ENCODE measurements around the gene DUSP7.

The DUSP7 gene

DNA sequence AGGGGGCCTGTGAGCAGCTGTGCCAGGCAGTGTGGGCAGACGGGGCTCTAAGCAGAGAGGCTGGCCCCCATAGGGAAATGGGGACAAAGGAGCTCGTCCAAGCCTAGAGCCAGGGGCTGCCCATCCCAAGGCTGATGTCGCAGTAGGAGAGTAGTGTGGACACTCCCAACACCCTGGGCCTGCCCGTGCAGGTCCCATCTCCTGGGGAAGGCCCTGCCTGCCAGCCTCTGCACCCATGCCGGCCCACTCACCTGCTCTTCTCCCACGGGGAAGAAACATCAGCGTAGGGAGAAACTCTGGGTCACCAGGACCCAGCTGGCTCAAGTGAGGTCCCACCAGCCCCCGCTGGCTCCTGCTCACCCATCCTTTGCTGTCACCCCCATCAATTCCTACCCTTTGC, 10.7 kb upstream of the DUSP7 start:
- H3K9me3 ChIP-seq (ENCODE audit: control insufficient read depth, low read length) = no peaks in the 10 kb centered on the region
- no peak overlapping the region for H3K4me3 ChIP-seq (ENCODE audit: extremely low read depth, insufficient read depth, low read length, poor library complexity, severe bottlenecking)
- 97% methylated on average over 4 to 7 of the region's 8 CpGs for WGBS, 2 experiments (ENCODE audit: insufficient coverage in 2 of 2)
- no peaks in the 10 kb centered on the region for H3K36me3 ChIP-seq (ENCODE audit: control insufficient read depth, insufficient read depth, low read length)
- H3K27ac ChIP-seq (ENCODE audit: low read depth, low read length, severe bottlenecking) = no peak overlapping the region
- H3K4me1 ChIP-seq (ENCODE audit: control insufficient read depth, insufficient read depth, low read length, poor library complexity, severe bottlenecking) = peaks cover 12% of the 10 kb centered on the region

DNA sequence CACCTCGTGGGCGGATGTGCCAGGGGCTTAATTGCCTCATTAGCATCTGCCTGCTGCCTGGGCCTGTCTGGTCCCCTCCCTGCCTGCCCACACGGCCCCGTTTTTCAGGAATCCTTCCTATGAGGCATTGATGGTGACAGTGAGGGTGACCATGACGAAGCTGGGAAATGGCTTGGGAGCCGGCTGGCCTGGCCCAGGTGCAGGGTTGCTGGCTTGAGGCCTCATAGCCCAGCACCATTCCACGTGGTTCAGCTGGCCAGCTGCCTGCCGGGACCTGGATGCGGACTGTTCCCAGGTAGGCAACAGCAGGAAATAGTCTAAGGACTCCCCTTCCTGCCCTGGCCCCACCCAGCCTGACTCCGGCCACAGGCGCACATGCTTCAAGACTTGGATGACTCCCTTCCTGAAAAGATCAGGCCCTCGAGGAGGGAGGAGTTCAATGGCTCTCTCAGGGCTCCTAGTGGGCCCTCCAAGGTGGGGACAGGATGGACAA, 8.9 kb upstream of the DUSP7 start:
- 88 to 91% methylated on average over 12 of the region's 12 CpGs for WGBS, 2 experiments (ENCODE audit: insufficient coverage in 2 of 2)
- H3K36me3 ChIP-seq (ENCODE audit: control insufficient read depth, insufficient read depth, low read length) = no peaks in the 10 kb centered on the region

DNA sequence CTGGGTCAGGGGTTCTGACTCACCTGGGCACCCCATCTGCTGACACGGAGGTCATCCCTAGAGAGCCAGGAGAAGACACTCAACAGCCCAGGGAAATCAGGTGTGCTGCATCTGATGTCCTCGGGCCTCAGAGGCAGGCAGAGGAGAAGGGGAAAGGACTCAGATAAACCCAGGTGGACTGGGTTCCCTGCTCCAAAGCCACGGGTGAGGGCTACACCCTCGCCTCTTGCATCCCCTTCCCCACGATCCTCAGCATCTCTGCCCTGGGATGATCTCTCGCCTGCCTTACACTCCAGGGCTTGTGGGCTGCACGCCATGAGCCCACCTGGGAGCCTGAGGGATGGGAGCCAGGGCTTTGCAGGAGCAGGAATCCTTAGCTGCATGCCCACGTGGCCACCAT, 8.2 kb upstream of the DUSP7 start:
- Histone ChIP-seq H3K4me1 (ENCODE audit: control insufficient read depth, insufficient read depth, low read length, poor library complexity, severe bottlenecking) (peaks cover 12% of the 10 kb centered on the region), H3K9me3 (ENCODE audit: control insufficient read depth, low read length) (no peaks in the 10 kb centered on the region), H3K36me3 (ENCODE audit: control insufficient read depth, insufficient read depth, low read length) (no peaks in the 10 kb centered on the region), H3K4me3 (ENCODE audit: extremely low read depth, insufficient read depth, low read length, poor library complexity, severe bottlenecking) (no peak overlapping the region), H3K27ac (ENCODE audit: low read depth, low read length, severe bottlenecking) (no peak overlapping the region)
- 91 to 97% methylated on average over 8 of the region's 8 CpGs for whole genome bisulfite sequencing, 2 experiments (ENCODE audit: insufficient coverage in 2 of 2)

More for the DNA sequence above, 8.9 kb upstream of the DUSP7 start:
- no peaks in the 10 kb centered on the region for H3K9me3 ChIP-seq (ENCODE audit: control insufficient read depth, low read length)
- peaks cover 12% of the 10 kb centered on the region for H3K4me1 ChIP-seq (ENCODE audit: control insufficient read depth, insufficient read depth, low read length, poor library complexity, severe bottlenecking)
- H3K27ac ChIP-seq (ENCODE audit: low read depth, low read length, severe bottlenecking) = no peak overlapping the region
- no peak overlapping the region for H3K4me3 ChIP-seq (ENCODE audit: extremely low read depth, insufficient read depth, low read length, poor library complexity, severe bottlenecking)

DNA sequence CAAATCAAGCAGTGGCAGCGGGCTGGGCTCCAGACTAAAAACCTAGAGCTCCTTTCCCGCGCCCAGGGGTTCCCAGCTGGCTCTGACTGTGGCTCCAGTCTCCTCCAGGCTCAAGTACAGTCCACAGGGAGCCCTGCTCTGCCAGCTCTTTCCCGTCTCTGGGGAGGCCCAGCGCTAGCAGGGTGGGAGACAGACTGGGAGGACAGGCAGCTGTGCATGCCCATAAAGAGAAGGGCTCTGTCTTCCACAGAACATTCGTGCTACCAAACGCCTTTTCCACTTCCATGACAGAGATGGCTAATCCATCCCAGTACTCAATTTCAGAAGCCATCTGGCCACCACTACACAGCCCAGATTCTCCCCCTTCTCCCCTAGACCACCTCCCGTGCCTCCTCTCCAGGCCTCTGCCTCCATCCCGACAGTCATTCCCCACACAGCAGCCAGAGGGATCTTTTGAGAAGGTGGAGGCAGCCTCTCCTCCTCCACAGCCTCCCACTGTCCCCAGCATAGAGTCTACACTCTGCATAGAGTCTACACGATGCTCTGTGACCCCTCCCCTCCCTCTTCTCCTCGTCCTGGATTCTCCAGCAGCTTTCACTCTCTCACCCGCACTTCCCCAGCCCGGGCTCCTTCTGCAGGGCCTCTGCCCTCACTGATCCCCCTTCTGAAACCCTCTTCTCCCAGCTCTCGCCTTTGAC, 6.8 kb upstream of the DUSP7 start:
- WGBS, 2 experiments (ENCODE audit: insufficient coverage in 2 of 2) = 82 to 83% methylated on average over 13 to 14 of the region's 14 CpGs
- Histone ChIP-seq H3K9me3 (ENCODE audit: control insufficient read depth, low read length) (no peaks in the 10 kb centered on the region), H3K4me3 (ENCODE audit: extremely low read depth, insufficient read depth, low read length, poor library complexity, severe bottlenecking) (no peak overlapping the region), H3K4me1 (ENCODE audit: control insufficient read depth, insufficient read depth, low read length, poor library complexity, severe bottlenecking) (peaks cover 5% of the 10 kb centered on the region), H3K27ac (ENCODE audit: low read depth, low read length, severe bottlenecking) (no peak overlapping the region), H3K36me3 (ENCODE audit: control insufficient read depth, insufficient read depth, low read length) (no peaks in the 10 kb centered on the region)

DNA sequence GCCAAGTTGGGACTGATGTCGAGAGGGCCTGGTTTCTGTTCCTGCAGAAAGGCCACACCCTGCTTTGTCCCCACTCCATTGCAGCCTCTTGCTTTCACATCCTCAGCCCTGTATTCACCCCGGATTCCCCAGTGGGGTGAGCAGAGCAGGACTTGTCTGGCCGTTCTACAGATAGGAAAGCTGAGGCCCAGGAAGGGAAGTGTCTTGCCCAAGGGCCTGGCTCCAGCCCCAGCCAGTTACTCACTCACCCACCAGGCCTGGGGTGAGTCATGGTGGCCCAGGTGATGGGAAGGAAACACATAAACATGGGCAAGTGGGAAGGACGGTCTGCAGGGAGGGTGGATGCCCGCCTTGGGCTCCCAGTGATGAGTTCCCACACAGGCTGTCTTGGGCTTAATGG, 6.1 kb upstream of the DUSP7 start:
- WGBS, 2 experiments (ENCODE audit: insufficient coverage in 2 of 2) = 81 to 90% methylated on average over 3 to 4 of the region's 5 CpGs
- Histone ChIP-seq H3K4me1 (ENCODE audit: control insufficient read depth, insufficient read depth, low read length, poor library complexity, severe bottlenecking) (peaks cover 4% of the 10 kb centered on the region), H3K36me3 (ENCODE audit: control insufficient read depth, insufficient read depth, low read length) (no peaks in the 10 kb centered on the region), H3K9me3 (ENCODE audit: control insufficient read depth, low read length) (no peaks in the 10 kb centered on the region), H3K27ac (ENCODE audit: low read depth, low read length, severe bottlenecking) (no peak overlapping the region), H3K4me3 (ENCODE audit: extremely low read depth, insufficient read depth, low read length, poor library complexity, severe bottlenecking) (no peak overlapping the region)

DNA sequence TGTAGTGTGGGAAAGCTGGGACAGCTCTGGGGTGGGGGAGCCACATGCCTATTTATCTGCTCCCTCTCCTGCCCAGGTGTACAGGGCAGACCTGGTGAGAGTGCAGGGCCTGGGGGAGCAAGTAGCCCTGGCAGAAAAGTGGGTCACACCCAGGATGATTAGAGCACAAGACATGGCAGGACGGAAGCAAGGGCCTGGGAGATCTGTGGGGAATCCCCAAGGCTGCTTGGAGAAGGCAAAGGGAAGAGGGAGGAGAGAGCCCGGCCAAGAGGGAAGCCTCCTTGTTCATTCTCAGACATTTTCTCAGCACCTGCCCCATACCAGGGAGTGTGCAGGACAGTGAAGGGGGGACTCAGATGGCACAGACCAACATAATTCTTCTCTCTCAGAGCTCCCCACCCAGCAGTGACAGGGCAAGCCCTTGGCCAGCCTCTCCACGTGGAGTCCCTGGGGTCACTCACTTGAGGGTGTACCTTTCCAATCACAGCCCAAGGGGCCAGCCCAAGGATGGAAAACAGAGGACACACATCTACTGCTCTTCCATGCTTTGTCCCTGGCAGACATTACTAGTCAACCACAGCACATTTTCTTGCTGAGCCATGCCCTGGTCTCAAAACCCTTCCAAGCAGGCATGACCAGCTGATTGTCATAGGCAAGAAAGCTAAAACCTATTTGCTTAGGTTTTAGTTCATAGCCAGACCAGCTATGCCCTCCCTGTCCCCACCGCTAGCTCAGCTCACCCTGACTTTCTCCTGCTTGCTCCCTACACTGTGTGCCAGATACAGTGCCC, 4.9 kb upstream of the DUSP7 start:
- Histone ChIP-seq H3K27ac (ENCODE audit: low read depth, low read length, severe bottlenecking) (no peak overlapping the region), H3K4me1 (ENCODE audit: control insufficient read depth, insufficient read depth, low read length, poor library complexity, severe bottlenecking) (peaks cover 5% of the 10 kb centered on the region), H3K9me3 (ENCODE audit: control insufficient read depth, low read length) (no peaks in the 10 kb centered on the region), H3K36me3 (ENCODE audit: control insufficient read depth, insufficient read depth, low read length) (no peaks in the 10 kb centered on the region), H3K4me3 (ENCODE audit: extremely low read depth, insufficient read depth, low read length, poor library complexity, severe bottlenecking) (no peak overlapping the region)
- WGBS, 2 experiments (ENCODE audit: insufficient coverage in 2 of 2) = 91 to 96% methylated on average over 3 of the region's 4 CpGs

DNA sequence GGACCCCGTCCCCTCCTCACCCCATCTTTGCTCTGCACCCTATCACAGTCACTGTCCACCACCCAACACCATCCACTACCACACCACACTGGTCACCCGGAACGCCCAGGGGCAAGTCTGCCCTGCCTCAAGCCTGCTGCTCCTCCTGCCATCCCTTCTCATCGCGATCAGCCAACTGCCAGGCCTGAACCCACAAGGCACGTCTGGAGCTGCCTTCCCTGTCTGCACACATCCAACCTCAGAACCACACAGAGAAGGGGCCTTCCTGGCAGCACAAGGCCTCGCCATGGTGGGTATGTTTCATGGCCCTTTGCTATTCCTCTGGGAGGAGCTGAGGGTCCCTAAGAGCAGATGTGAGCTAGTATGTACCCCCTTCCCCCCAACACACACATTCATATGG, 3.4 kb upstream of the DUSP7 start:
- Histone ChIP-seq H3K36me3 (ENCODE audit: control insufficient read depth, insufficient read depth, low read length) (no peaks in the 10 kb centered on the region), H3K4me1 (ENCODE audit: control insufficient read depth, insufficient read depth, low read length, poor library complexity, severe bottlenecking) (peaks cover 5% of the 10 kb centered on the region), H3K9me3 (ENCODE audit: control insufficient read depth, low read length) (no peaks in the 10 kb centered on the region), H3K27ac (ENCODE audit: low read depth, low read length, severe bottlenecking) (no peak overlapping the region), H3K4me3 (ENCODE audit: extremely low read depth, insufficient read depth, low read length, poor library complexity, severe bottlenecking) (no peak overlapping the region)
- 100% methylated on average over 6 of the region's 7 CpGs; no CpG with 5 or more reads in 1 of the 2 experiments for WGBS, 2 experiments (ENCODE audit: insufficient coverage in 2 of 2)

DNA sequence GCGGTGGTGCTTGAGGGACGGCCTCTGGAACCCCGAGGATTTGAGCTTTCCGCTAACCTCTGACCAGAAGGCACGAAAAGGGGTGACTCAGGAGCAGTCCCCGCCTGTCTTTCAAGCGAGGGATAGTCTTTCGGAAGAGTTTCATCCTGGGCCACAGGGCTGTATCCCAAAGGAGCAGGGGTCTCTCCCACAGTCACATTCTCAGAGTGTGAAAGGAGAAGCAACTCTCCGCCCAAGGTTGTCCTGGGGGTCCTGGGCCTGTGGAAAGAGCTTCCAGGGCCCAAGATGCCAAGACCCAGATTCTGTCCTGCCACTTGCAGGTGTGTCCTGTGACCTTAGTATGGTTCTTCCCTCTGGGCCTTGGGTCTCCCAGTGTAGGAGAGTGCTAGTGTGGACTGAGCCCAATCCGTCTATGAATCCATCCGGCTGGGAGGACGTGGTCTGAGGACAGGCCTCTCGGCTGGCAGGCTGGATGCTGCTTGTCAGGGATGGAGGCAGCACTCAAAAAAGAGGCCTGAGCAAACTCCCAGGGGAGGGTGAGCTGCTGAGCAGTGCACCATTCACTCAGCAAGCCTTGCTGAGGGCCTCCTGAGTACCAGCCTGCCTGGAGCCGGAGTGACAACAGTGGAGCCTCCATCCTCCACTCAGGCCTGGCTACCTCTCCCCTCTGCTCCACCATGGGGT, 1.6 kb upstream of the DUSP7 start:
- Histone ChIP-seq H3K4me1 (ENCODE audit: control insufficient read depth, insufficient read depth, low read length, poor library complexity, severe bottlenecking) (peaks cover 16% of the 10 kb centered on the region), H3K36me3 (ENCODE audit: control insufficient read depth, insufficient read depth, low read length) (peaks cover 12% of the 10 kb centered on the region), H3K4me3 (ENCODE audit: extremely low read depth, insufficient read depth, low read length, poor library complexity, severe bottlenecking) (peak overlapping the region; percentile 52), H3K9me3 (ENCODE audit: control insufficient read depth, low read length) (no peaks in the 10 kb centered on the region), H3K27ac (ENCODE audit: low read depth, low read length, severe bottlenecking) (no peak overlapping the region)
- 70 to 74% methylated on average over 14 of the region's 14 CpGs for WGBS, 2 experiments (ENCODE audit: insufficient coverage in 2 of 2)

DNA sequence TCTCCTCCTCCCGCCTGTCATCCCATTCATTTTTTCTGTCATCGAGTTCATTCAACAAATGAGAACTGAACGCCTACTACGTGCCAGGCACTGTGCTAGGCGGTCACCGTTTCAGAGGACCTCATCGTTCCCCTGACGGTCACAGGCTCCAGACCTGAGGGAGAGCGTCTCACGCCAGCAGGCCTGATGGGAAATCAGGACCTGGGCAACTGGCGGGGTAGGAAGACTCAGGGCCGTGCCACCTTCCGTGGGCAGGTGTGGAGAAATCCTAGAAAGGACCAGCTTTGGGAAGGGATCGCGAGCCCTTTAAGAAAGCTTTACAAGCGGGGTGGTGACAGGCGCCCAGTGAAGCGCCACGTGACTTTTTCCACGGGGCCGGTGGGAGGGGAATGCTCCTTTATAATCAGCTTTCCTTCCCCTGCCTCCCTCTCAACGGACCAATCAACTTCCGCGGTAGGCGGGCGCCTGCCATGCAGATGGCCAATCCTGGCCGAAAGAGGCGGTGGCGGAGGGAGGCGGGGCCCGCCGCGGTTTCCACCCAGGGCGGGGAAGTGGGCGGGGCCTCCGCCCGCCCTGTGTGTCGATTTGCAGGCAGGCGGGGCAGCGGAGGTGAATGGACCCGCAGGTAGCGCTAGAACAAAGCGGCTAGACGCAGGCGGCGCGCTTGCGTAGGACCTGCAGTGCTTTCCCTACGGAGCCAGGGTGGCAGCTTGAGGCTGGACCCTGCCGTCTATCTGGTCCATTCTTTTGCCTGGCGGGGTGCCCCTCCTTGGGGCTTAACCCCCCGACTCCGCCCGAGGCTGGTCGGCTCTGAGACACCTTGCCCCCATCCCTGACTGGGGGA, 819 bp upstream of the DUSP7 start:
- 2 to 3% methylated on average over 46 to 49 of the region's 55 CpGs for WGBS, 2 experiments (ENCODE audit: insufficient coverage in 2 of 2)
- no peaks in the 10 kb centered on the region for H3K9me3 ChIP-seq (ENCODE audit: control insufficient read depth, low read length)
- peaks cover 24% of the 10 kb centered on the region for H3K4me1 ChIP-seq (ENCODE audit: control insufficient read depth, insufficient read depth, low read length, poor library complexity, severe bottlenecking)
- H3K36me3 ChIP-seq (ENCODE audit: control insufficient read depth, insufficient read depth, low read length) = peaks cover 20% of the 10 kb centered on the region
- peak overlapping the region; percentile 80 for H3K27ac ChIP-seq (ENCODE audit: low read depth, low read length, severe bottlenecking)
- peak overlapping the region; percentile 52 for H3K4me3 ChIP-seq (ENCODE audit: extremely low read depth, insufficient read depth, low read length, poor library complexity, severe bottlenecking)
